Ovary (tissue), 3 donors: ENCODE data around the gene TBX1.

Experiments
- CTCF ChIP-seq, 3 donors: fragments of 450-650 bp in 2 of 3; fragments of 200-600 bp in 1 of 3; IDR thresholded peaks; one replicate each; pipeline versions ENCODE4 v1.5.1 to v1.8.0; 2016 to 2022; ENCODE audit warnings: antibody characterized with exemption in 3 of 3, mild to moderate bottlenecking in 1 of 3
- EP300 ChIP-seq: sonication (generic); formaldehyde crosslinking; IDR thresholded peaks from one replicate; pipeline ENCODE4 v1.6.1; 2017; ENCODE audit warnings: antibody characterized with exemption
- POLR2A ChIP-seq: fragments of 450-650 bp; IDR thresholded peaks from one replicate; pipeline ENCODE4 v1.6.1; 2017; ENCODE audit warnings: antibody characterized with exemption, mild to moderate bottlenecking, moderate library complexity
- donor health status: DM: no; HTN: no; CAD: no.

- TF ChIP-seq CTCF (IDR thresholded peaks at IDR 0.05) (no peak), EP300 (no peak), POLR2A (no peak)
These were observed 41.0 kb upstream of the TBX1 start for GRCh38 chr22:19719488-19720021.
